Neuronal stem cell (in vitro differentiated cells): ENCODE data around the gene TBX20.
"Not testable (repeated sequence)": the region's sequence is repeated elsewhere in the genome, so short reads cannot be mapped to it uniquely, and the experiment has no call there.

Source experiments
- DNase-seq: peaks from one replicate; pipeline ENCODE4 v3.0.0-alpha.2; 2013; ENCODE audit warnings: low spot score
- H2AFZ ChIP-seq: one replicate; pipeline ENCODE4 v1.6.1; 2013; ENCODE audit warnings: mild to moderate bottlenecking, low read length, inconsistent platforms
- H2AK5ac ChIP-seq: 2 replicates; pipeline ENCODE4 v1.6.1; 2013; ENCODE audit warnings: low read depth, mild to moderate bottlenecking, inconsistent platforms, low read length, moderate library complexity, mixed read lengths
- H2BK120ac ChIP-seq: 2 replicates; pipeline ENCODE4 v1.6.1; 2013; ENCODE audit warnings: low read depth, mild to moderate bottlenecking, inconsistent platforms, low read length, moderate library complexity, mixed read lengths
- H2BK12ac ChIP-seq: one replicate; pipeline ENCODE4 v1.6.1; 2013; ENCODE audit warnings: low read length, inconsistent platforms
- H2BK15ac ChIP-seq: 2 replicates; pipeline ENCODE4 v1.6.1; 2013; ENCODE audit warnings: mild to moderate bottlenecking, low read length, inconsistent platforms, mixed read lengths
- H2BK5ac ChIP-seq: one replicate; pipeline ENCODE4 v1.6.1; 2013; ENCODE audit warnings: inconsistent platforms, mild to moderate bottlenecking, low read length, moderate library complexity
- H3K14ac ChIP-seq: one replicate; pipeline ENCODE4 v1.6.1; 2013; ENCODE audit warnings: low read length, inconsistent platforms
- H3K18ac ChIP-seq: 2 replicates; pipeline ENCODE4 v1.6.1; 2013; ENCODE audit warnings: low read length, inconsistent platforms
- H3K23ac ChIP-seq: 2 replicates; pipeline ENCODE4 v1.6.1; 2013; ENCODE audit warnings: low read depth, mild to moderate bottlenecking, mixed read lengths, low read length, inconsistent platforms; ENCODE audit not compliant: poor library complexity
- H3K27ac ChIP-seq: replicated peaks from 3 replicates; pipeline ENCODE4 v1.5.1; 2013; ENCODE audit warnings: low read length, inconsistent platforms
- H3K27me3 ChIP-seq, 3 experiments: 2 replicates each; pipeline ENCODE4 v1.6.1; 2013; ENCODE audit warnings: low read length in 3 of 3, mild to moderate bottlenecking in 2 of 3, inconsistent platforms in 1 of 3, low read depth in 1 of 3, mixed read lengths in 1 of 3, moderate library complexity in 1 of 3; ENCODE audit not compliant: control insufficient read depth in 3 of 3, insufficient read depth in 3 of 3
- H3K36me3 ChIP-seq, 2 donors: replicated peaks in 1 of 2; 2 replicates each; pipeline ENCODE4 v1.6.1; 2013; ENCODE audit warnings: low read length in 2 of 2; ENCODE audit not compliant: control insufficient read depth in 2 of 2, insufficient read depth in 2 of 2
- H3K4ac ChIP-seq: 2 replicates; pipeline ENCODE4 v1.6.1; 2013; ENCODE audit warnings: inconsistent platforms, mild to moderate bottlenecking, low read length, moderate library complexity
- H3K4me1 ChIP-seq, 2 donors: 1 replicate in 1 of 2; 2 replicates in 1 of 2; pipeline ENCODE4 v1.6.1; 2013; ENCODE audit warnings: low read length in 2 of 2, low read depth in 1 of 2; ENCODE audit not compliant: control insufficient read depth in 2 of 2, insufficient read depth in 1 of 2
- H3K4me2 ChIP-seq: one replicate; pipeline ENCODE4 v1.6.1; 2013; ENCODE audit warnings: mild to moderate bottlenecking, low read length, inconsistent platforms; ENCODE audit not compliant: insufficient read depth, poor library complexity, severe bottlenecking
- H3K4me3 ChIP-seq, 2 donors: 2 replicates each; pipeline ENCODE4 v1.5.1; 2013; ENCODE audit warnings: low read length in 2 of 2, mild to moderate bottlenecking in 2 of 2, inconsistent platforms in 1 of 2, moderate library complexity in 1 of 2
- H3K79me1 ChIP-seq: one replicate; pipeline ENCODE4 v1.6.1; 2013; ENCODE audit warnings: low read depth, mild to moderate bottlenecking, inconsistent platforms, low read length, moderate library complexity
- H3K9ac ChIP-seq: one replicate; pipeline ENCODE4 v1.6.1; 2013; ENCODE audit warnings: mild to moderate bottlenecking, low read depth, low read length, inconsistent platforms; ENCODE audit not compliant: poor library complexity
- H3K9me3 ChIP-seq, 2 donors: replicated peaks in 1 of 2; 2 replicates each; pipeline versions ENCODE3 to v1.6.1; 2013; ENCODE audit warnings: low read length in 2 of 2, mild to moderate bottlenecking in 2 of 2, inconsistent platforms in 1 of 2, low read depth in 1 of 2, mixed read lengths in 1 of 2, moderate library complexity in 1 of 2; ENCODE audit not compliant: control insufficient read depth in 2 of 2, insufficient read depth in 1 of 2
- H4K8ac ChIP-seq: one replicate; pipeline ENCODE4 v1.6.1; 2013; ENCODE audit warnings: low read depth, mild to moderate bottlenecking, inconsistent platforms, low read length, moderate library complexity
- H4K91ac ChIP-seq: one replicate; pipeline ENCODE4 v1.6.1; 2013; ENCODE audit warnings: low read length, low read depth, mild to moderate bottlenecking, inconsistent platforms; ENCODE audit not compliant: poor library complexity
- WGBS, 2 donors: extraction: QIAGEN DNeasy Blood & Tissue Kit; methylation state at CpG; one replicate each; pipeline ENCODE4 v1.1.7; 2013; ENCODE audit warnings: missing lambda C conversion rate in 2 of 2, mixed read lengths in 1 of 2; ENCODE audit not compliant: insufficient read length in 2 of 2, insufficient replicate concordance in 1 of 2; ENCODE audit errors: extremely low coverage in 2 of 2; 5-methylcytosine and 5-hydroxymethylcytosine counted together

Gene TBX20

DNA sequence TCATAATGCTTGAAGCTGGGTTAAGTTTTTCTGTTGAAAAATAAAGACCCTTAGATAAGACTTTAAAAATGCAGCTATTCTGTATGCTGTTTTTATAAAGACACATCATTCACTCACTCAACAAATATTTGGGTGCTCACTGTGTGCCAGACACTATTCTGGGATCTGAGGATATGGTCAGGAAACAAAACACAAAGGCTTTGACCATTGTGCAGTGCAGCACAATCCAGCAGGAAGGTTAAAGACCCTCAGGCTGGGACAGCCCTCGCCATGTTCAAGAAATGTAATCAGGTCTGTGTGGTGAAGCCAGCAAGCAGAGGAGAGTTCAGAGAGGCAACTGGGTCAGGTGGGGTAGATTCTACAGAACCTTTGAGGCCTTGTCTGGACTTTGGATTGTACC, 31.5 kb downstream of the TBX20 start:
- H3K14ac ChIP-seq, H3K18ac ChIP-seq, H3K4ac ChIP-seq, H3K9ac ChIP-seq, H3K4me1 ChIP-seq, H3K27me3 ChIP-seq, H2AK5ac ChIP-seq, H3K4me2 ChIP-seq, H2BK12ac ChIP-seq, H2BK5ac ChIP-seq, H3K79me1 ChIP-seq, H2AFZ ChIP-seq, H3K23ac ChIP-seq, H4K8ac ChIP-seq, H2BK15ac ChIP-seq, H3K36me3 ChIP-seq, DNase-seq, H4K91ac ChIP-seq, H3K9me3 ChIP-seq, H3K4me3 ChIP-seq, H2BK120ac ChIP-seq, H3K27ac ChIP-seq: not testable (repeated sequence)
- WGBS, 2 donors: no CpG with 5 or more reads among the region's 1 CpG

DNA sequence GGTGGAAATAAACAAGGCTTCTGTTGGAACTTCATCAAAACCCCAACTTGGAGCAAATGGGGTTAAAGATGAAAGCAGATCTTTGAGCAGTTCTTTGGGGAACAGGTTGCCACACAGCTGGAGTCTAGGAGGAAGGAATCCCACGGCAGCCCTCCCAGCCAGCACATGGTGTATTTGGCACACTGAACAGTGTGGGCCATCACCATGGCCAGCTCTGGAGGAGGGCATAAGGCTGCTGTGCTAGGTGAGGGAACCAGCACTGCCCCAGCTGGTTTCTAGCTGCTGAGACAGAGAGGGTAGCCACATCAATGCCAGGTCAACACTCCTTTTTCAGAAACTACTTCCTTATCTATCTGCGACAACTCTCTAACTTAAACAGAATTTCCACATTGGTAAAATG, 33.7 kb downstream of the TBX20 start:
- WGBS, 2 donors: no CpG with 5 or more reads among the region's 2 CpGs
- not testable (repeated sequence) for H2BK120ac ChIP-seq, H3K79me1 ChIP-seq, H3K4me1 ChIP-seq, H3K23ac ChIP-seq, H4K91ac ChIP-seq, H3K27ac ChIP-seq, DNase-seq, H3K9me3 ChIP-seq, H2BK5ac ChIP-seq, H3K4me3 ChIP-seq, H2BK12ac ChIP-seq, H3K4me2 ChIP-seq, H2AFZ ChIP-seq, H4K8ac ChIP-seq, H3K18ac ChIP-seq, H2BK15ac ChIP-seq, H2AK5ac ChIP-seq, H3K27me3 ChIP-seq, H3K9ac ChIP-seq, H3K36me3 ChIP-seq, H3K4ac ChIP-seq, H3K14ac ChIP-seq

DNA sequence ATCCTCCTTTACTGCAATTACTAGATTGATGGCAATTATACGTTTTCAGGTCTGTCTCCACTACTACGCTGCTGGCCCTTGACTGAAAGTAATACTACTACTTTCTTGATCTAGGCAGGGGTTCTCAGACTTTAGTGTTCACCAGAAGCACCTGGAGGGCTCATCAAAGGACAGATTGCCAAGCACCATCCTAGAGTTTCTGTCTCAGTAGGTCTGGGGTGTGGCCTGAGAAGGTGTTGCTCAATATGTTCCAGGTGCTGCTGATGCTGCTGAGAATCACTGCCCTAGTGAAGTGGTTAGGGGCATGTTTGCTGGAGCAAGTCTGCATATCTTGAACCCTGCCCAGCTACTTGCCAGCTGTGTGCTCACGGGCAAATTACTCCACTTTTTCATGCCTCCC, 37.9 kb downstream of the TBX20 start:
- H3K18ac ChIP-seq, H3K9me3 ChIP-seq: not testable (repeated sequence)

DNA sequence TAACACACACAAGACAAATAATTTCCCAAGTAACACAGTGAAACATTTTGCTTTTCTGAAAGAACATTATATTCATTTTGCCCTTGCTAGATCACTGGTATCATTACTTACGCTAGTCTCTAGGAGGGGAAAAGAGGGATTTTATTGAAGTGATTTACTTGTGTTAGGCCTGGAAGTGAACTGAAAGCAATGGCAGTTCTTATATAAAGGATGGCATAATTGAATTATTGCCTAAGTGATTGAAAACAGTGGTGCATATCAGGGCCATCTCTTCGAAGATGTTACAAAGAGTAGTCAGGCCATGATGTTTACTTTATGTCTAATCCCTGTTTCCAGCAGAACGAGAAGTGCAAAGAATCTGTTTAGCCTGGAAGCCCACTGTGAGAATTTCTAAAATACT, 38.8 kb downstream of the TBX20 start:
- H3K36me3 ChIP-seq, H3K4me2 ChIP-seq, H3K27ac ChIP-seq, H4K8ac ChIP-seq, H2BK5ac ChIP-seq, H2BK15ac ChIP-seq, H3K27me3 ChIP-seq, H3K14ac ChIP-seq, H3K4me1 ChIP-seq, H3K4me3 ChIP-seq, H3K9ac ChIP-seq, H4K91ac ChIP-seq, H3K79me1 ChIP-seq, H3K18ac ChIP-seq, H3K23ac ChIP-seq, DNase-seq, H2BK120ac ChIP-seq, H2AK5ac ChIP-seq, H3K4ac ChIP-seq, H2AFZ ChIP-seq, H2BK12ac ChIP-seq, H3K9me3 ChIP-seq: not testable (repeated sequence)
- WGBS, 2 donors: no CpG with 5 or more reads among the region's 3 CpGs

More for the DNA sequence above, 37.9 kb downstream of the TBX20 start:
- not testable (repeated sequence) for H4K91ac ChIP-seq, H2BK120ac ChIP-seq, H2AFZ ChIP-seq, H3K4me3 ChIP-seq, H3K4me1 ChIP-seq, H3K4me2 ChIP-seq, H2AK5ac ChIP-seq, H2BK12ac ChIP-seq, H3K36me3 ChIP-seq, H3K27me3 ChIP-seq, H3K4ac ChIP-seq, H3K27ac ChIP-seq, H2BK15ac ChIP-seq, H4K8ac ChIP-seq, H3K79me1 ChIP-seq, H3K23ac ChIP-seq, DNase-seq, H3K14ac ChIP-seq, H2BK5ac ChIP-seq
- H3K9ac ChIP-seq: peak overlapping the region; percentile 70
- no CpG with 5 or more reads among the region's 3 CpGs for WGBS, 2 donors
